ENCODE results near the gene MRTFA.

DNA sequence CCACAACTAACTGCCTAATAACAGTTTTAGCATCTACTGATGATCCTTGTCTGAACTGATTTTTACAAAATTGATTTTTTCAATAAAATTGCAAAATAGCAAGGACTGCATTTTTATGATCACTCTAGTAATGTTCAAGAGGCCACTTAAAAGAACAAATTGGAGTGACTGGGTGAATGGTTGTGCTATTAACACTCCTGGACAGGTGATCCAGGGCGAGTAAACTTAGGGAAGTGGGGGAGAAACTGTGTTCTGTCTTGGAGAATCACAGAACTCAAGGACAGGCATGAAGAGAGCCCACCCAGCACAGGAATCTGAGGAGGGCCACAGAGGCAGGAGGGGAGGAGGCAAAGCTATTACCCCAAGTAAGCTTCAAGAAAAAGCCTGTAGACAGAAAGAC is 190.3 kb downstream of the MRTFA start:
- TF ChIP-seq, protein P1, sequence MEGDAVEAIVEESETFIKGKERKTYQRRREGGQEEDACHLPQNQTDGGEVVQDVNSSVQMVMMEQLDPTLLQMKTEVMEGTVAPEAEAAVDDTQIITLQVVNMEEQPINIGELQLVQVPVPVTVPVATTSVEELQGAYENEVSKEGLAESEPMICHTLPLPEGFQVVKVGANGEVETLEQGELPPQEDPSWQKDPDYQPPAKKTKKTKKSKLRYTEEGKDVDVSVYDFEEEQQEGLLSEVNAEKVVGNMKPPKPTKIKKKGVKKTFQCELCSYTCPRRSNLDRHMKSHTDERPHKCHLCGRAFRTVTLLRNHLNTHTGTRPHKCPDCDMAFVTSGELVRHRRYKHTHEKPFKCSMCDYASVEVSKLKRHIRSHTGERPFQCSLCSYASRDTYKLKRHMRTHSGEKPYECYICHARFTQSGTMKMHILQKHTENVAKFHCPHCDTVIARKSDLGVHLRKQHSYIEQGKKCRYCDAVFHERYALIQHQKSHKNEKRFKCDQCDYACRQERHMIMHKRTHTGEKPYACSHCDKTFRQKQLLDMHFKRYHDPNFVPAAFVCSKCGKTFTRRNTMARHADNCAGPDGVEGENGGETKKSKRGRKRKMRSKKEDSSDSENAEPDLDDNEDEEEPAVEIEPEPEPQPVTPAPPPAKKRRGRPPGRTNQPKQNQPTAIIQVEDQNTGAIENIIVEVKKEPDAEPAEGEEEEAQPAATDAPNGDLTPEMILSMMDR (IDR thresholded peaks at IDR 0.05): no peak
- TF ChIP-seq POLR2A (IDR thresholded peaks at IDR 0.05): no peak
- no peak for TF ChIP-seq POLR2AphosphoS5 (IDR thresholded peaks at IDR 0.05)
